ENCODE data around the gene MAP6.

Gene MAP6

DNA sequence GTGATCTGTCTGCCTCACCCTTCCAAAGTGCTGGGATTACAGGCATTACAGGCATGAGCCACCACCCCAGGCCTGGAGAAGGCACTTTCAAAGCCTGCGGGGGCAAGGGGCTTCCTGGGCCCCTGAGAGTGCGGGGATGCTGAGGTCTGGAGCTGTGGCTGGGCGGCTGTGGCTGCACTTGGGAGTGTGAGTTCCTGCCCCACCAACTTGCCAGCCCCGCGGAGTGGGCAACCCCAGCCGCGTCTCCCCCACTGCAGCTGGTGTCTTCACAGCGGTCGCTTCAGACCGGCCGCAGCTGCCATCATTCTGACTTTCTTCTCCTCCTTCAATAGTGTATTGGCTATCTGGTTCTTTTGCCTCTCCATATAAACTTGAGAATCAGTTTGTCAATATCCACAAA, 10.7 kb upstream of the MAP6 start:
- TF ChIP-seq, protein P1, sequence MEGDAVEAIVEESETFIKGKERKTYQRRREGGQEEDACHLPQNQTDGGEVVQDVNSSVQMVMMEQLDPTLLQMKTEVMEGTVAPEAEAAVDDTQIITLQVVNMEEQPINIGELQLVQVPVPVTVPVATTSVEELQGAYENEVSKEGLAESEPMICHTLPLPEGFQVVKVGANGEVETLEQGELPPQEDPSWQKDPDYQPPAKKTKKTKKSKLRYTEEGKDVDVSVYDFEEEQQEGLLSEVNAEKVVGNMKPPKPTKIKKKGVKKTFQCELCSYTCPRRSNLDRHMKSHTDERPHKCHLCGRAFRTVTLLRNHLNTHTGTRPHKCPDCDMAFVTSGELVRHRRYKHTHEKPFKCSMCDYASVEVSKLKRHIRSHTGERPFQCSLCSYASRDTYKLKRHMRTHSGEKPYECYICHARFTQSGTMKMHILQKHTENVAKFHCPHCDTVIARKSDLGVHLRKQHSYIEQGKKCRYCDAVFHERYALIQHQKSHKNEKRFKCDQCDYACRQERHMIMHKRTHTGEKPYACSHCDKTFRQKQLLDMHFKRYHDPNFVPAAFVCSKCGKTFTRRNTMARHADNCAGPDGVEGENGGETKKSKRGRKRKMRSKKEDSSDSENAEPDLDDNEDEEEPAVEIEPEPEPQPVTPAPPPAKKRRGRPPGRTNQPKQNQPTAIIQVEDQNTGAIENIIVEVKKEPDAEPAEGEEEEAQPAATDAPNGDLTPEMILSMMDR (IDR thresholded peaks at IDR 0.05; ENCODE audit: insufficient read depth, missing control alignments) = no peak
- no peak for FAIRE-seq

DNA sequence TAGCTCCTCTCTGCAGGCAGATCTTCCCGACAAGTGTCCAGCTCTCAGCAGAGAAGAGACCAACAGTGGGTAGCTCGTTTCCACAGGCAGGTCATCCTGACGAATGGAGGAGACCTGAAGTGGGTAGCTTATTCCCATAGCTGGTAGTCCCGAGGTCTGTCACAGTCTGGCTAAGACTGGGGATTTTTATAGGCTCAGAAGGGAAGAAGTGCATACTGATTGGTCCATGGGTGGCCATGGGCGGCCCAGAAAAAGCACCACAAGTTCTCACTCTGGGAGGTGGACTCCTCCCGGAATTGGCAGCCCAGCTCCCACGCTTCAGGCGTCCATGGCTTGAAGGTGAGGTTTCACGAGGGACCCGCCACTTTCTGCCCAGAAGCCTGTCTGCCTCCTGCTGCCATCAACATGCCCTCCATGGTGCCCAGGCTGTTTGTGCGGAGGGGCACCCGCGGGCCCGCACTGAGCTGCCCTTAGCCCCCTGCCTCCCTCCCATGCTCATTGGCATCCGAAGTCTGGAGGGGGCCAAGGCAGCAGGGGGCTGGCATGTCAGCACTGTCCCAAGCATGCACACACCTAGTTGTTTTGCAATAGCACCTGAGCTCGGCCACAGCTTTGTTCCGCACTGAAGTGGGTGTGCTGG, 9.9 kb upstream of the MAP6 start:
- no peak for DNase-seq (ENCODE audit: insufficient read length, low spot score)
- TF ChIP-seq, protein P1 (IDR thresholded peaks at IDR 0.05; ENCODE audit: insufficient read depth, missing control alignments) = no peak
- no peak for FAIRE-seq

More for the DNA sequence above, 10.7 kb upstream of the MAP6 start:
- no peak for DNase-seq (ENCODE audit: insufficient read length, low spot score)

DNA sequence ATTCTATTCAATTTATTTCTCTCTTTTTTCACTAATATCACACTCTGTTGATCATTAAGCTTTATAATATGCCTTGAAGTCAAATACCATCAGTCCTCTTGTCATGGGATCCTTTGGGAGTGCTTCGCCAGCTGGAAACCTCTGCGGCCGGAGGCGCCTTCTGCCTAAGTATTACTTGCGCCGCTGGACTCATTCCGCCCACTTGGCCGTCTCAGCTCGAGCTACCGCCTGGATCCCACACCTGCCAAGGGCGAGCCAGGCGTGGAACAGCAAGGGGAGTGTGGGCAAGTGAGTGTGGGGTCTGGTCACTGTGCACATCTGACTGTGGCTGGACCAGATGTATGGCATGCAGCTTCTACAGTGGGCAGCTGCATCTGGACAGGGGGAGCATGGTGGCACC, 9.1 kb upstream of the MAP6 start:
- FAIRE-seq (no peak), DNase-seq (ENCODE audit: insufficient read length, low spot score) (no peak)
- TF ChIP-seq, protein P1 (IDR thresholded peaks at IDR 0.05; ENCODE audit: insufficient read depth, missing control alignments) = no peak

DNA sequence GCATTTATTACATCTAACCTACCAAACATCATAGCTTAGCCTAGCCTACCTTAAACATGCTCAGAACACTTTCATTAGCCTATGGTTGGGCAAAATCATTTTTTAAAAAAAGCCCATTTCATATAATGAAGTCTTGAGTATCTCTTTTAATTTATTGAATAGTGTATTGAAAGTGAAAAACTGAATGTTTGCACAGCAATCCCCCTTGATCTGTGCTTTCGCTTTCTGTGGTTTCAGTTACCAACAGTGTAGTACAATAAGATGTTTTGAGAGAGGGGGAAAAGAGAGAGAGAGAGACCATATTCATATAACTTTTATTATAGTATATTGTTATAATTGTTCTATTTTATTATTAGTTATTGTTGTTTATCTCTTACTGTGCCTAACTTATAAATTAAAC, 8.4 kb upstream of the MAP6 start:
- DNase-seq (ENCODE audit: insufficient read length, low spot score) = no peak
- no peak for FAIRE-seq
- TF ChIP-seq, protein P1 (IDR thresholded peaks at IDR 0.05; ENCODE audit: insufficient read depth, missing control alignments) = no peak

DNA sequence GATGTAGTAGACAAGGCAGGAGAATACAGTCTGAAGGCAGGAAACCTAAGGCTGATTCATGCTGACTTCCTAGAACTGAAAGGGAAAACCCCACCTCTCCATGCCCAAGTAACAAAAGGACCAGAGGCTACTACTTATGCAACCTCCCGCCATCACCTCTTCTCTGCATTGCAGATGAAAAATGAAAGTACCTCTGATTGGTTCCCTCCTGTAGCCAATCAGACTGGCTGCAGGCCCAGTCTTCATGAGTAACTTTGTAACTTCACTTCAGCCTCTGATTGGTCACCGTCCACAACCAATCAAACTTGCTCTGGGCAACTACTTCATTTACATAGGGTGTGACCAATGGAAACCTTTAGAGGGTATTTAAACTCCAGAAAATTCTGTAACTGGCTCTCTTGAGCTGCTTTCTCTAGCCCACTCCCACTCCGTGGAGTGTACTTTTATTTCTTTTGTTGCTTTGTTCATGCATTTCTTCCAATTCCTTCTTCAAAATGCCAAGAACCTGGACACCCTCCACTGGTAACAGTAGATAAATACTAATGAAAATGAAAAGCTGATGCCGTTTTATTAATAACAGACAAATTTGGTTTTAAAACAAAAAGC, 5.2 kb upstream of the MAP6 start:
- DNase-seq (ENCODE audit: insufficient read length, low spot score) (no peak), FAIRE-seq (no peak)
- TF ChIP-seq, protein P1 (IDR thresholded peaks at IDR 0.05; ENCODE audit: insufficient read depth, missing control alignments) = no peak

DNA sequence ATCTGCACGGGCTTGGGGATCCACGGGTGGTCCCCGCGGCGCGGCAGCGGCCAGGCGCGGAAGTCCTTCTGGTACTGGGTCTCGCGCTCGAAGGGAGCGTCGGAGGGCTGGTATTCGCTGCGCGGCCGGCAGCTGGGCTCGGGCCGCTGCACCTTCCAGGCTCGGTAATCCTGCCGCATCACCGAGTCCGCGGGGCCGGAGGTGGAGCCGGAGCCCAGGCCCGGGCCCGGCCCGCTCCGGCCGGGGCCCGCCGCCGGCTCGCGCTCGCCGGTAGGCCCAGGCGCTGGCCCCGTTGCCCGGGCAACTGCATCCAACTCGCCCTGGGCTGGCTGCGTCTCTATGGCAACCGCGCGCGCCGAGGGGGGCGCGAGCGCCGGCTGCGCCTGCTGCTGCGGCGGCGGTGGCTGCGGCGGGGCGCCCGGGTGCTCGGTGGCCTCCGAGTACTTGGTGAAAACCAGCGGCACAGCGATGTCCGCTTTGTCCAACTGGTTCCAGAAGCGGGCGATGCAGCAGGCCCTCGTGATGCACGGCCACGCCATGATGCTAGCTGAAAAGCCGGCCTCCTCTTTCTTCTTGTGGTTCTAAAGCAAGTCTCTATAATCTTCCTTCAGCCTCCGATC, 897 bp downstream of the MAP6 start:
- DNase-seq (ENCODE audit: insufficient read length, low spot score) (peak; percentile 78), FAIRE-seq (no peak)
- TF ChIP-seq, protein P1 (IDR thresholded peaks at IDR 0.05; ENCODE audit: insufficient read depth, missing control alignments) = no peak
